HCT116 (cell line): ENCODE data around the gene PTGR3. TPM values are rescaled to one million over a fixed set of nuclear protein-coding genes. Genes with fewer than 3 reads are reported as not detected.

Source experiments
- ATAC-seq: fragments of 200-7000 bp; cut with Tn5 transposase; 2 replicates; pipeline ENCODE4 v1.9.1; 2020; ENCODE audit warnings: mild to moderate bottlenecking, moderate library complexity
- Bru-seq: library from RNA; stranded (reverse); fragments of 400-500 nt; gene quantifications from one replicate; lab custom pipeline; 2021; lab: Mats Ljungman, UMichigan
- BruChase-seq, 2 experiments: library from RNA; stranded (reverse); fragments of 400-500 nt; gene quantifications; one replicate each; lab custom pipeline; 2021; lab: Mats Ljungman, UMichigan
- BruUV-seq: library from RNA; stranded (reverse); fragments of 400-500 nt; replicated peaks from 2 replicates; lab custom pipeline; 2021; lab: Mats Ljungman, UMichigan
- CTCF ChIA-PET: fragments of 300-600 bp; sonication (Branson Sonifier 250); formaldehyde crosslinking; loops from one replicate; lab custom pipeline; 2021; ENCODE audit warnings: antibody characterized with exemption; lab: Charles Lee
- POLR2A ChIA-PET: fragments of 300-600, 350-600 bp; sonication (Branson Sonifier 250); formaldehyde crosslinking; loops from one replicate; lab custom pipeline; 2021; ENCODE audit warnings: antibody characterized with exemption; lab: Charles Lee
- RAD21 ChIA-PET, 2 experiments: fragments of 300-600 bp; sonication (Branson Sonifier 250); formaldehyde crosslinking; loops; one replicate each; lab custom pipeline; 2023; ENCODE audit warnings: low total read pairs in 2 of 2; ENCODE audit not compliant: uncharacterized antibody in 2 of 2, unreplicated experiment in 2 of 2, low non-redundant PET in 1 of 2; lab: Charles Lee
- DNase-seq: peaks from one replicate; pipeline ENCODE4 v3.0.0-alpha.2; 2010; ENCODE audit warnings: low read depth, low spot score
- H2AFZ ChIP-seq: fragments of 200-600 bp; shearing (Covaris generic), sonication (generic); 2 replicates; pipeline ENCODE4 v1.6.1; 2017; ENCODE audit warnings: low read depth, mixed run types, mixed read lengths, antibody characterized with exemption, low read length; ENCODE audit not compliant: poor library complexity, severe bottlenecking
- H3K27ac ChIP-seq: 2 replicates; pipeline ENCODE4 v1.5.1; 2012; ENCODE audit warnings: low read depth, low read length
- H3K27me3 ChIP-seq: fragments of 200-600 bp; sonication (generic); 2 replicates; pipeline ENCODE4 v1.6.1; 2016; ENCODE audit warnings: mixed run types, low read length, mixed read lengths; ENCODE audit not compliant: insufficient read depth
- H3K36me3 ChIP-seq, 2 experiments: fragments of 200-500 bp in 1 of 2; fragments of 200-600 bp in 1 of 2; sonication (Bioruptor generic) in 1 of 2; sonication (generic) in 1 of 2; 2 replicates each; pipeline versions ENCODE4 v1.5.1 to v1.6.1; 2014 to 2016; ENCODE audit warnings: low read length in 2 of 2, inconsistent platforms in 1 of 2, mixed read lengths in 1 of 2, mixed run types in 1 of 2; ENCODE audit not compliant: insufficient read depth in 2 of 2, control insufficient read depth in 1 of 2
- H3K4me1 ChIP-seq, 2 experiments: fragments of 200-600 bp in 1 of 2; sonication (generic) in 1 of 2; 2 replicates each; pipeline versions ENCODE4 v1.5.1 to v1.6.1; 2012 to 2017; ENCODE audit warnings: low read length in 2 of 2, inconsistent platforms in 1 of 2, mild to moderate bottlenecking in 1 of 2, mixed read lengths in 1 of 2, mixed run types in 1 of 2, moderate library complexity in 1 of 2; ENCODE audit not compliant: insufficient read depth in 2 of 2, control insufficient read depth in 1 of 2
- H3K4me2 ChIP-seq: fragments of 200-600 bp; sonication (generic); 2 replicates; pipeline ENCODE4 v1.6.1; 2017; ENCODE audit warnings: mixed run types, low read length, mixed read lengths
- H3K4me3 ChIP-seq, 2 experiments: fragments of 200-600 bp in 1 of 2; sonication (generic) in 1 of 2; replicated peaks in 1 of 2; 2 replicates each; pipeline ENCODE4 v1.5.1; 2011 to 2016; ENCODE audit warnings: low read length in 2 of 2, control low read depth in 1 of 2, low read depth in 1 of 2, mild to moderate bottlenecking in 1 of 2, mixed read lengths in 1 of 2, mixed run types in 1 of 2
- H3K79me2 ChIP-seq: fragments of 200-600 bp; sonication (generic); 2 replicates; pipeline ENCODE4 v1.6.1; 2017; ENCODE audit warnings: mild to moderate bottlenecking, mixed run types, low read length, moderate library complexity, mixed read lengths; ENCODE audit not compliant: insufficient read depth
- H3K9ac ChIP-seq: fragments of 200-600 bp; sonication (generic); 2 replicates; pipeline ENCODE4 v1.6.1; 2016; ENCODE audit warnings: low read length, mixed read lengths
- H3K9me2 ChIP-seq: fragments of 200-600 bp; sonication (generic), shearing (Covaris generic); 2 replicates; pipeline ENCODE4 v1.6.1; 2017; ENCODE audit warnings: mixed run types, mild to moderate bottlenecking, moderate library complexity; ENCODE audit not compliant: insufficient read depth
- H3K9me3 ChIP-seq, 2 experiments: fragments of 200-500 bp in 1 of 2; fragments of 200-600 bp in 1 of 2; sonication (Bioruptor generic) in 1 of 2; sonication (generic) in 1 of 2; 2 replicates each; pipeline ENCODE4 v1.6.1; 2014 to 2017; ENCODE audit warnings: low read length in 2 of 2, mixed read lengths in 2 of 2, inconsistent platforms in 1 of 2, low read depth in 1 of 2, mild to moderate bottlenecking in 1 of 2, mixed run types in 1 of 2, moderate library complexity in 1 of 2; ENCODE audit not compliant: control insufficient read depth in 1 of 2, insufficient read depth in 1 of 2
- H4K20me1 ChIP-seq: fragments of 200-600 bp; sonication (generic), shearing (Covaris generic); 2 replicates; pipeline ENCODE4 v1.6.1; 2017; ENCODE audit warnings: mixed run types, mild to moderate bottlenecking, moderate library complexity; ENCODE audit not compliant: insufficient read depth
- CBX3 ChIP-seq: IDR thresholded peaks from 2 replicates; pipeline ENCODE4 v1.6.1; 2012; ENCODE audit warnings: low read depth
- CEBPB ChIP-seq: IDR thresholded peaks from 2 replicates; pipeline ENCODE4 v1.6.1; 2012; ENCODE audit warnings: low read depth
- CTCF ChIP-seq, 3 experiments: fragments of 200-600 bp in 1 of 3; sonication (generic) in 1 of 3; IDR thresholded peaks in 2 of 3; conservative IDR thresholded peaks in 1 of 3; 2 replicates each; pipeline ENCODE4 v1.5.1; 2012 to 2017; ENCODE audit warnings: low read depth in 2 of 3, low read length in 2 of 3, antibody characterized with exemption in 1 of 3, borderline replicate concordance in 1 of 3, control low read depth in 1 of 3, mild to moderate bottlenecking in 1 of 3, mixed read lengths in 1 of 3, mixed run types in 1 of 3, moderate library complexity in 1 of 3; ENCODE audit not compliant: insufficient read depth in 1 of 3
- EGR1 ChIP-seq: IDR thresholded peaks from 2 replicates; pipeline ENCODE4 v1.6.1; 2012; ENCODE audit warnings: low read depth
- EZH2phosphoT487 ChIP-seq: fragments of 200-600 bp; IDR thresholded peaks from 2 replicates; pipeline ENCODE4 v1.6.1; 2018; ENCODE audit warnings: antibody characterized with exemption, borderline replicate concordance
- FOSL1 ChIP-seq: IDR thresholded peaks from 2 replicates; pipeline ENCODE4 v1.6.1; 2012; ENCODE audit warnings: low read depth
- POLR2AphosphoS5 ChIP-seq: IDR thresholded peaks from 2 replicates; pipeline ENCODE4 v1.6.1; 2011; ENCODE audit warnings: mild to moderate bottlenecking, low read depth, low read length, moderate library complexity
- RAD21 ChIP-seq: IDR thresholded peaks from 2 replicates; pipeline ENCODE4 v1.6.1; 2012; ENCODE audit warnings: low read depth, mild to moderate bottlenecking
- REST ChIP-seq: IDR thresholded peaks from 2 replicates; pipeline ENCODE4 v1.6.1; 2012; ENCODE audit warnings: low read depth
- SIN3A ChIP-seq: IDR thresholded peaks from 2 replicates; pipeline ENCODE4 v1.6.1; 2012; ENCODE audit warnings: low read depth
- SRF ChIP-seq: IDR thresholded peaks from 2 replicates; pipeline ENCODE4 v1.6.1; 2012; ENCODE audit warnings: low read depth
- TCF7L2 ChIP-seq: IDR thresholded peaks from 2 replicates; pipeline ENCODE4 v1.7.0; 2011; ENCODE audit warnings: borderline replicate concordance, inconsistent platforms; ENCODE audit not compliant: insufficient read depth, insufficient read length; ENCODE audit errors: extremely low read depth
- YY1 ChIP-seq: IDR thresholded peaks from 2 replicates; pipeline ENCODE4 v1.6.1; 2011; ENCODE audit warnings: low read length, low read depth, moderate library complexity, mild to moderate bottlenecking; ENCODE audit not compliant: insufficient replicate concordance; ENCODE audit errors: extremely low read depth
- ZFX ChIP-seq: fragments of 450-650 bp; IDR thresholded peaks from 2 replicates; pipeline ENCODE4 v1.6.1; 2017
- ZNF274 ChIP-seq: fragments of 200-500 bp; sonication (Bioruptor generic); IDR thresholded peaks from 2 replicates; pipeline ENCODE4 v1.6.1; 2014; ENCODE audit warnings: mild to moderate bottlenecking, low read depth, low read length, inconsistent platforms
- intact Hi-C: fragments of 100-400 bp; cut with micrococcal nuclease; formaldehyde crosslinking; loops from 2 replicates; pipeline ENCODE4 v1.10.0; 2022
- long read RNA-seq: library from polyadenylated mRNA; unstranded; transcript quantifications from one replicate; pipeline ENCODE4 v2.0.0, GENCODE V29; 2021; ENCODE audit not compliant: unreplicated experiment
- polyA plus RNA-seq: library from polyadenylated mRNA; unstranded; fragments of >200 nt; gene quantifications from 2 replicates; pipeline ENCODE4 v1.2.1, GENCODE V29; 2012; ENCODE audit warnings: missing spikeins
- total RNA-seq: library from RNA; stranded (reverse); gene quantifications from one replicate; pipeline ENCODE4 v1.2.1, GENCODE V29; 2021; ENCODE audit not compliant: unreplicated experiment
- TF ChIP-seq, protein P1 (sequence below): IDR thresholded peaks from 2 replicates; pipeline ENCODE4 v1.6.1; 2011; ENCODE audit warnings: mild to moderate bottlenecking, low read length, moderate library complexity; ENCODE audit not compliant: insufficient replicate concordance; ENCODE audit errors: extremely low read depth

Gene PTGR3
- 25.3 TPM for total RNA-seq
- 19.2 and 22.0 TPM in 2 replicates for polyA plus RNA-seq
- Bru-seq, nascent RNA: percentile 81 among the genes with signal in this experiment
- percentile 73 among the genes with signal in this experiment for BruChase-seq, experiment 1, labeled RNA remaining after a 6-hour chase
- percentile 89 among the genes with signal in this experiment for BruChase-seq, experiment 2, labeled RNA remaining after a 2-hour chase
- long read RNA-seq, full-length matches to known transcripts: 33 of 42 reads
- long read RNA-seq, partial matches to known transcripts: 0 of 42 reads
- long read RNA-seq, other reads (novel, unspliced or antisense): 9 of 42 reads

- ATAC-seq (peak; percentile 71), DNase-seq (peak; percentile 67)
- H3K27ac ChIP-seq: peak within 1 kb of the TSS; percentile 96
- RAD21 ChIA-PET: interaction anchor here in 1 of 2 experiments (1.4 kb wide), 1 partner anchor 269 kb away, joined by 3 read pairs; no protein-coding TSS in a partner anchor
- POLR2A ChIA-PET: interaction anchor here (0.6 kb wide), 2 partner anchors 33 to 1562 kb away, joined by 3 to 5 read pairs; no protein-coding TSS in a partner anchor
- H3K4me1 ChIP-seq: peaks cover 21 to 29% of the 10 kb centered on the region in 2 experiments
- H3K36me3 ChIP-seq: no peaks in the 10 kb centered on the region
- peak within 1 kb of the TSS; percentile 97 for H3K4me2 ChIP-seq
- H3K9me3 ChIP-seq: no peaks in the 10 kb centered on the region
- H3K9me2 ChIP-seq: no peaks in the 10 kb centered on the region
- no peaks in the 10 kb centered on the region for H4K20me1 ChIP-seq
- intact Hi-C loops: no loop called here
- H3K9ac ChIP-seq: peak within 1 kb of the TSS; percentile 89
- H3K27me3 ChIP-seq: no peaks in the 10 kb centered on the region
- H3K79me2 ChIP-seq: peaks cover 38% of the 10 kb centered on the region
- H2AFZ ChIP-seq: peak within 1 kb of the TSS; percentile 47
- H3K4me3 ChIP-seq: peak within 1 kb of the TSS; percentile 75 to 93
- no TSS peak for BruUV-seq
- CTCF ChIA-PET: interaction anchor here (1.8 kb wide), 1 partner anchor 269 kb away, joined by 4 read pairs; no protein-coding TSS in a partner anchor
- TF ChIP-seq POLR2AphosphoS5: peak; percentile 19
- TF ChIP-seq CTCF (IDR thresholded peaks at IDR 0.05 in 2 of 3, conservative IDR thresholded peaks at IDR 0.05 in 1 of 3; ENCODE audit: borderline replicate concordance in 1 of 3, insufficient read depth in 1 of 3, low read depth in 2 of 3, low read length in 2 of 3): no peak
- no peak for TF ChIP-seq RAD21
- 0 out of 2 replicates have a peak, but pooled peaks have one; percentile 11 for TF ChIP-seq ZFX
- TF ChIP-seq, protein P1, sequence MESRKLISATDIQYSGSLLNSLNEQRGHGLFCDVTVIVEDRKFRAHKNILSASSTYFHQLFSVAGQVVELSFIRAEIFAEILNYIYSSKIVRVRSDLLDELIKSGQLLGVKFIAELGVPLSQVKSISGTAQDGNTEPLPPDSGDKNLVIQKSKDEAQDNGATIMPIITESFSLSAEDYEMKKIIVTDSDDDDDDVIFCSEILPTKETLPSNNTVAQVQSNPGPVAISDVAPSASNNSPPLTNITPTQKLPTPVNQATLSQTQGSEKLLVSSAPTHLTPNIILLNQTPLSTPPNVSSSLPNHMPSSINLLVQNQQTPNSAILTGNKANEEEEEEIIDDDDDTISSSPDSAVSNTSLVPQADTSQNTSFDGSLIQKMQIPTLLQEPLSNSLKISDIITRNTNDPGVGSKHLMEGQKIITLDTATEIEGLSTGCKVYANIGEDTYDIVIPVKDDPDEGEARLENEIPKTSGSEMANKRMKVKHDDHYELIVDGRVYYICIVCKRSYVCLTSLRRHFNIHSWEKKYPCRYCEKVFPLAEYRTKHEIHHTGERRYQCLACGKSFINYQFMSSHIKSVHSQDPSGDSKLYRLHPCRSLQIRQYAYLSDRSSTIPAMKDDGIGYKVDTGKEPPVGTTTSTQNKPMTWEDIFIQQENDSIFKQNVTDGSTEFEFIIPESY: no peak
- no peak for TF ChIP-seq SRF
- no peak for TF ChIP-seq CBX3
- no peak for TF ChIP-seq ZNF274
- TF ChIP-seq EZH2phosphoT487: no peak
- TF ChIP-seq SIN3A: no peak; the same call in 1 of the 2 replicates
- no peak for TF ChIP-seq REST
- peak; percentile 2 for TF ChIP-seq YY1
- peak; percentile 88 for TF ChIP-seq TCF7L2
- no peak for TF ChIP-seq FOSL1
- TF ChIP-seq EGR1: no peak
- no peak for TF ChIP-seq CEBPB
Measured at GRCh38 chr18:75209129-75209950, at the start of gene PTGR3. TSS of gene PTGR3 (minus strand) at chr18:75209139. CDS start at chr18:75209058, 81 bp downstream.
